K562 (cell line): Measurements from ENCODE around the gene PABPC1L. TPM values are rescaled to one million over a fixed set of nuclear protein-coding genes. Genes with fewer than 3 reads are reported as not detected.

Experiments used
- ATF1 ChIP-seq, 2 experiments: fragments of 450-650 bp in 1 of 2; IDR thresholded peaks; 2 replicates each; pipeline ENCODE4 v1.6.1; 2016; ENCODE audit warnings: missing compliant biosample characterization in 1 of 2, missing genetic modification characterization in 1 of 2
- ELF1 ChIP-seq: fragments of 200-800 bp; sonication (Bioruptor generic); IDR thresholded peaks from 2 replicates; pipeline ENCODE4 v1.6.1; 2016; ENCODE audit warnings: missing genetic modification characterization, missing compliant biosample characterization
- EP400 ChIP-seq: fragments of 450-650 bp; IDR thresholded peaks from 2 replicates; pipeline ENCODE4 v1.6.1; 2017; ENCODE audit warnings: antibody characterized with exemption, mild to moderate bottlenecking, moderate library complexity
- LEF1 ChIP-seq: fragments of 450-650 bp; IDR thresholded peaks from 2 replicates; pipeline ENCODE4 v1.6.1; 2016; ENCODE audit warnings: mild to moderate bottlenecking
- MGA ChIP-seq: fragments of 450-650 bp; IDR thresholded peaks from 2 replicates; pipeline ENCODE4 v1.6.1; 2016; ENCODE audit warnings: mild to moderate bottlenecking, moderate library complexity
- MTA3 ChIP-seq: fragments of 450-650 bp; formaldehyde crosslinking; IDR thresholded peaks from 2 replicates; pipeline ENCODE4 v1.6.1; 2017; ENCODE audit warnings: mild to moderate bottlenecking, borderline replicate concordance
- NR2C2 ChIP-seq, 2 experiments: fragments of 200-800 bp in 1 of 2; sonication (Bioruptor generic) in 1 of 2; sonication (generic) in 1 of 2; formaldehyde crosslinking in 1 of 2; IDR thresholded peaks; 2 replicates each; pipeline versions ENCODE4 v1.6.1 to v1.8.0; 2016 to 2022; ENCODE audit warnings: mild to moderate bottlenecking in 1 of 2, missing compliant biosample characterization in 1 of 2, missing genetic modification characterization in 1 of 2, missing genetic modification reagents in 1 of 2
- SMARCA4 ChIP-seq: fragments of 450-650 bp; IDR thresholded peaks from 2 replicates; pipeline ENCODE4 v1.6.1; 2016
- TFAP4 ChIP-seq: sonication (generic); formaldehyde crosslinking; IDR thresholded peaks from 2 replicates; pipeline ENCODE4 v1.8.0; 2022; ENCODE audit warnings: missing genetic modification reagents, mild to moderate bottlenecking, moderate library complexity, borderline replicate concordance
- TFE3 ChIP-seq: fragments of 450-650 bp; formaldehyde crosslinking; IDR thresholded peaks from 2 replicates; pipeline ENCODE4 v1.4.0; 2020; ENCODE audit warnings: mild to moderate bottlenecking, mixed read lengths
- XRCC5 ChIP-seq: fragments of 200-400 bp; formaldehyde crosslinking; IDR thresholded peaks from 2 replicates; pipeline ENCODE4 v1.6.1; 2017; ENCODE audit warnings: low read depth, mild to moderate bottlenecking, low read length
- ZNF384 ChIP-seq: IDR thresholded peaks from 2 replicates; pipeline ENCODE4 v1.6.1; 2012; ENCODE audit warnings: low read depth, low read length, improper control_type of control experiment
- ZNF589 ChIP-seq: fragments of 200-800 bp; sonication (Bioruptor generic); IDR thresholded peaks from 2 replicates; pipeline ENCODE4 v1.6.1; 2016; ENCODE audit warnings: low read depth, missing genetic modification characterization, missing compliant biosample characterization
- ZSCAN29 ChIP-seq: fragments of 450-650 bp; IDR thresholded peaks from 2 replicates; pipeline ENCODE4 v1.6.1; 2017
- polyA plus RNA-seq, 8 experiments: library from polyadenylated mRNA; depleted of rRNA in 4 of 8; stranded (reverse) in 5 of 8; unstranded in 3 of 8; fragments of >200 nt; fragmentation: Nextera tagmentation in 2 of 8; fragmentation: Illumina TruSeq in 1 of 8; extraction: Ambion mirVana in 2 of 8; extraction: Trizol in 1 of 8; gene quantifications; 2 replicates each; pipeline versions ENCODE4 v1.2.1 to v1.2.3, GENCODE V29; 2011 to 2014; ENCODE audit warnings: inconsistent platforms in 1 of 8, missing spikeins in 1 of 8
- total RNA-seq, 7 experiments: library from RNA; depleted of rRNA in 6 of 7; stranded (reverse); fragments of >200 nt in 6 of 7; fragmentation: Illumina TruSeq in 2 of 7; extraction: Trizol in 2 of 7; gene quantifications; 2 replicates each; pipeline versions ENCODE4 v1.2.1 to v1.2.3, GENCODE V29; 2011 to 2021; ENCODE audit warnings: low replicate concordance in 1 of 7

The PABPC1L gene
- total and polyA plus RNA-seq, 9 of the 15 experiments (the other 6 are each of a cell fraction or from before 2014, with no cell fraction given) = 6.0 to 90.3 (median 15.8) TPM

GRCh38 chr20:44979090-44979621, 69.3 kb downstream of the PABPC1L start (continued):
- TF ChIP-seq ZSCAN29 (no peak), TFAP4 (no peak), ATF1 (CRISPR knock-in tag; IDR thresholded peaks at IDR 0.05) (no peak), ATF1 (tag; IDR thresholded peaks at IDR 0.05) (peak; percentile 69), TFE3 (CRISPR knock-in tag) (peak; percentile 44), XRCC5 (no peak), MGA (peak; percentile 49; the same call in 1 of the 2 replicates), SMARCA4 (peak; percentile 68), MTA3 (0 out of 2 replicates have a peak, but pooled peaks have one; percentile 39), LEF1 (no peak; the same call in 1 of the 2 replicates), ELF1 (tag) (peak; percentile 73; the same call in 1 of the 2 replicates), NR2C2 (CRISPR knock-in tag; IDR thresholded peaks at IDR 0.05) (no peak), NR2C2 (tag; IDR thresholded peaks at IDR 0.05) (peak; percentile 39), EP400 (peak; percentile 49; the same call in 1 of the 2 replicates), ZNF384 (peak; percentile 36; the same call in 1 of the 2 replicates), ZNF589 (CRISPR knock-in tag) (0 out of 2 replicates have a peak, but pooled peaks have one; percentile 69)
